Parietal lobe (tissue), 1 donor: Measurements from ENCODE around the gene SYCP2L. TPM values are rescaled to one million over a fixed set of nuclear protein-coding genes. Genes with fewer than 3 reads are reported as not detected.

Source experiments
- total RNA-seq: library from RNA; depleted of rRNA; stranded (reverse); fragments of >200 nt; gene quantifications from one replicate; pipeline ENCODE4 v1.2.3, GENCODE V29; 2014

The SYCP2L gene
- total RNA-seq, result 11.9 TPM

DNA sequence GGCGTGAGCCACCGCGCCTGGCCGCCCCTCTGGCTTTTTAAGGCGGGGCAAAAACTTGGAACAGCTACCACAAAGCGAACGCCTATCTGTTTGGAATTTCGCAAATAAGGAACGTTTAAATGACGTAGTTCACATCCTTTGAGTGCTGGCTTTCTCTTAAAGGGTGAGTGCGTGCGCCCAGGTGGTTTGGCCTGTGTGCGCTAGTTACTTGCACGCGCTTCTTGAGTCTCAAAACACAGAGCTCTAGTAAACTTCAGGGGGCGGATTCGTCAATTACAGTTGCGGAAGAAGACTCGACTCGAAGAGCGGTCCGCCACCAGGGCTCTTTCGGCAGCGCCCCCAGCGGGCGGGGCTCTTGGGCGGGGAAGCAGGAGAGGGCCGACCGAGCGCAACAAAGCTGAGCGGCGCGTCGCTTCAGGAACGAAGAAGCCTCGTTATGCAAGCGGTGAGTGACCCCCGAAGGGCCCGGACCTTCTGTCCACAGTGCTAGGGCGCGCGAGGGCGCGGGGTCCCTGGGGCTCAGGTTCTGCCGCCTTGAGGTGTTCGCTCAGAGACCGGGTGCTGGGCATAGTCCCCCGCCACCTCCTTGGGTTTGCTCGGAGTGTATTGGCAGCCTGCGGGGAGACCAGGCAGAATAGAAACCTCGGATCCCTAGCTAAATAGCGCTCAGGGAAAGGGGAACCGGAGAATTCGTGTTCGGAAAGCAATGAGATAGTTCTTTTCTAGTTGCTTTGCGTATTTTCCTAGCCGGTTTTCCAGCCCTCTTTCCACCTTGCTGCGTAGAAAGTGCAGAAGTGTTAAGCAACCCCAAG, at the start of gene SYCP2L:
Gene SYCP2L, plus strand, starts transcription at position 362 of the 812 bp plus-strand sequence. Its CDS starts 75 bp downstream, at position 437.

GRCh38 chr6:10837995-10838793, 48.7 kb upstream of the SYCP2L start, which contains the start of gene MAK:
Gene MAK, minus strand, starts transcription at chr6:10838539. Its CDS starts 7,891 bp downstream, at chr6:10830648.

Other genes starting within 250 kb of the SYCP2L start
- gene C6orf52, start 192.4 kb upstream of the SYCP2L start, total RNA-seq, result not detected
- 14.1 TPM for gene PAK1IP1, start 192.1 kb upstream of the SYCP2L start, total RNA-seq
- gene TMEM14C, start 164.0 kb upstream of the SYCP2L start, total RNA-seq, result 36.6 TPM
- gene TMEM14B, start 139.2 kb upstream of the SYCP2L start, total RNA-seq, result 70.7 TPM
- 0.31 TPM for gene MAK, start 48.5 kb upstream of the SYCP2L start, total RNA-seq
- not detected for gene GCM2, start 5.0 kb upstream of the SYCP2L start, total RNA-seq
- 45.7 TPM for gene ELOVL2, start 157.3 kb downstream of the SYCP2L start, total RNA-seq
- 86.7 TPM for gene SMIM13, start 206.8 kb downstream of the SYCP2L start, total RNA-seq
- gene ERVFRD-1, start 224.7 kb downstream of the SYCP2L start, total RNA-seq, result not detected